SK-N-SH (cell line): ENCODE data around the gene WHRN. TPM values are rescaled to one million over a fixed set of nuclear protein-coding genes. Genes with fewer than 3 reads are reported as not detected.

ENCODE experiments used
- CTCF ChIA-PET: fragments of 300-600, 350-600 bp; formaldehyde crosslinking; extraction: SDS; loops from one replicate; lab custom pipeline; 2021; lab: Yijun Ruan, JAX
- POLR2A ChIA-PET: fragments of 350-600 bp; sonication (Branson Sonifier 250); formaldehyde crosslinking; extraction: SDS; loops from one replicate; lab custom pipeline; 2020; ENCODE audit warnings: antibody characterized with exemption, inconsistent platforms; lab: Yijun Ruan, JAX
- DNase-seq: peaks from one replicate; pipeline ENCODE4 v3.0.0; 2012
- H2AFZ ChIP-seq: fragments of 200-600 bp; sonication (generic); 2 replicates; pipeline ENCODE4 v1.8.1; 2016; ENCODE audit warnings: antibody characterized with exemption, mild to moderate bottlenecking, low read depth
- H3F3A ChIP-seq: fragments of 200-600 bp; sonication (generic); replicated peaks from 2 replicates; pipeline ENCODE3; 2016; ENCODE audit warnings: antibody characterized with exemption, mild to moderate bottlenecking; ENCODE audit not compliant: insufficient read depth
- H3K27ac ChIP-seq, 2 experiments: fragments of 200-500 bp in 1 of 2; fragments of 200-600 bp in 1 of 2; sonication (Bioruptor generic) in 1 of 2; sonication (generic), shearing (Covaris generic) in 1 of 2; 2 replicates each; pipeline versions ENCODE4 v1.5.1 to v1.6.1; 2014 to 2016; ENCODE audit warnings: low read depth in 2 of 2, inconsistent platforms in 1 of 2, low read length in 1 of 2, mild to moderate bottlenecking in 1 of 2, mixed read lengths in 1 of 2
- H3K27me3 ChIP-seq: fragments of 200-600 bp; sonication (generic), shearing (Covaris generic); 2 replicates; pipeline ENCODE4 v1.6.1; 2016; ENCODE audit warnings: mixed run types; ENCODE audit not compliant: insufficient read depth
- H3K36me3 ChIP-seq, 2 experiments: fragments of 200-500 bp in 1 of 2; fragments of 200-600 bp in 1 of 2; sonication (Bioruptor generic) in 1 of 2; sonication (generic) in 1 of 2; replicated peaks in 1 of 2; 2 replicates each; pipeline versions ENCODE3 to v1.5.1; 2014 to 2016; ENCODE audit warnings: low read length in 1 of 2, mild to moderate bottlenecking in 1 of 2; ENCODE audit not compliant: insufficient read depth in 2 of 2, control insufficient read depth in 1 of 2
- H3K4me1 ChIP-seq, 2 experiments: fragments of 200-500 bp in 1 of 2; fragments of 200-600 bp in 1 of 2; sonication (Bioruptor generic) in 1 of 2; sonication (generic), shearing (Covaris generic) in 1 of 2; 2 replicates each; pipeline versions ENCODE4 v1.5.1 to v1.6.1; 2014 to 2016; ENCODE audit warnings: low read depth in 1 of 2, low read length in 1 of 2, mixed run types in 1 of 2; ENCODE audit not compliant: insufficient read depth in 2 of 2, control insufficient read depth in 1 of 2
- H3K4me2 ChIP-seq: fragments of 200-600 bp; sonication (generic), shearing (Covaris generic); 2 replicates; pipeline ENCODE4 v1.6.1; 2017; ENCODE audit warnings: mixed run types
- H3K4me3 ChIP-seq, 2 experiments: fragments of 200-500 bp in 1 of 2; fragments of 200-600 bp in 1 of 2; sonication (Bioruptor generic) in 1 of 2; sonication (generic), shearing (Covaris generic) in 1 of 2; 2 replicates each; pipeline versions ENCODE4 v1.5.1 to v1.8.1; 2014 to 2016; ENCODE audit warnings: low read depth in 2 of 2, inconsistent platforms in 1 of 2, low read length in 1 of 2, mild to moderate bottlenecking in 1 of 2, mixed read lengths in 1 of 2, moderate library complexity in 1 of 2
- H3K79me2 ChIP-seq: fragments of 200-600 bp; sonication (generic); 2 replicates; pipeline ENCODE4 v1.8.1; 2017; ENCODE audit warnings: mild to moderate bottlenecking; ENCODE audit not compliant: insufficient read depth
- H3K9ac ChIP-seq: fragments of 200-600 bp; sonication (generic); 2 replicates; pipeline ENCODE4 v1.6.1; 2017; ENCODE audit warnings: mixed run types
- H3K9me2 ChIP-seq: fragments of 200-600 bp; sonication (generic); 2 replicates; pipeline ENCODE4 v1.6.1; 2017; ENCODE audit warnings: mixed run types
- H3K9me3 ChIP-seq: fragments of 200-600 bp; sonication (generic); 2 replicates; pipeline ENCODE4 v1.6.1; 2017; ENCODE audit warnings: mixed run types, mild to moderate bottlenecking, moderate library complexity
- H4K20me1 ChIP-seq: fragments of 200-600 bp; sonication (generic); 2 replicates; pipeline ENCODE4 v1.6.1; 2017; ENCODE audit warnings: mild to moderate bottlenecking, mixed run types; ENCODE audit not compliant: insufficient read depth
- FOXJ3 ChIP-seq: sonication (generic); formaldehyde crosslinking; IDR thresholded peaks from 2 replicates; pipeline ENCODE4 v1.5.1; 2020; ENCODE audit warnings: mild to moderate bottlenecking, missing genetic modification reagents
- MXI1 ChIP-seq: IDR thresholded peaks from 2 replicates; pipeline ENCODE4 v1.6.1; 2012; ENCODE audit warnings: mild to moderate bottlenecking, low read depth, low read length, improper control_type of control experiment
- TCF12 ChIP-seq: IDR thresholded peaks from 2 replicates; pipeline ENCODE4 v1.4.0; 2012
- TEAD4 ChIP-seq: IDR thresholded peaks from 2 replicates; pipeline ENCODE4 v1.4.0; 2012; ENCODE audit warnings: mild to moderate bottlenecking, borderline replicate concordance; ENCODE audit not compliant: insufficient read depth
- USF2 ChIP-seq: fragments of 150-350 bp; IDR thresholded peaks from 2 replicates; pipeline ENCODE4 v1.6.1; 2017; ENCODE audit warnings: antibody characterized with exemption, low read length, low read depth, borderline replicate concordance
- YY1 ChIP-seq: IDR thresholded peaks from 2 replicates; pipeline ENCODE4 v1.4.0; 2012; ENCODE audit warnings: low read depth, mild to moderate bottlenecking
- WGBS: methylation state at CpG from one replicate; pipeline ENCODE4 v1.1.6; 2017; ENCODE audit warnings: low lambda C conversion rate; 5-methylcytosine and 5-hydroxymethylcytosine counted together
- polyA plus RNA-seq, 3 experiments: library from polyadenylated mRNA; depleted of rRNA; stranded (reverse); fragments of >200 nt; gene quantifications; 2 replicates each; pipeline ENCODE4 v1.2.3, GENCODE V29; 2012
- TF ChIP-seq, protein P1 (sequence below): IDR thresholded peaks from 2 replicates; pipeline ENCODE4 v1.6.1; 2012; ENCODE audit warnings: mild to moderate bottlenecking, low read depth, low read length, moderate library complexity

The WHRN gene
- polyA plus RNA-seq, 1 of the 3 experiments (the other 2 are of a cell fraction), result 4.6 TPM

DNA sequence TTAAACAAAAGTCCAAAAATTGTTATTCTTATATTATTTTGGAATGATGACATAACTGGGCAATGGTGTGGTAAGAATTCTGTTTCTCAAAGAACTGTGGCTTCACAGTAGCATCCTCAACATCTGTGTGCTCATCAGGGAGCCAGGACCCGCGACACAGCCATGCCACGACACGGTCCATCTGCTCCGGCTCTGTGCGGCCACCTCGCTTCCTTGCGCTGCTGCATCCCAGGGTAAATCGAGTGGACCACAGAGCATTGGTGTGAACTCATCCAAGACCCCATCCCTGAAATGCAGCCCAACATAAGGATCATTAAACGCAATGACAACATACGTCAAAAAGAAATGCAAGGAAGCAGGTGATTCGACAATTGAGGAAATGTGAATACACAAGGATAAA is 15.3 kb downstream of the WHRN start:
- CTCF ChIA-PET, result no interaction called here

DNA sequence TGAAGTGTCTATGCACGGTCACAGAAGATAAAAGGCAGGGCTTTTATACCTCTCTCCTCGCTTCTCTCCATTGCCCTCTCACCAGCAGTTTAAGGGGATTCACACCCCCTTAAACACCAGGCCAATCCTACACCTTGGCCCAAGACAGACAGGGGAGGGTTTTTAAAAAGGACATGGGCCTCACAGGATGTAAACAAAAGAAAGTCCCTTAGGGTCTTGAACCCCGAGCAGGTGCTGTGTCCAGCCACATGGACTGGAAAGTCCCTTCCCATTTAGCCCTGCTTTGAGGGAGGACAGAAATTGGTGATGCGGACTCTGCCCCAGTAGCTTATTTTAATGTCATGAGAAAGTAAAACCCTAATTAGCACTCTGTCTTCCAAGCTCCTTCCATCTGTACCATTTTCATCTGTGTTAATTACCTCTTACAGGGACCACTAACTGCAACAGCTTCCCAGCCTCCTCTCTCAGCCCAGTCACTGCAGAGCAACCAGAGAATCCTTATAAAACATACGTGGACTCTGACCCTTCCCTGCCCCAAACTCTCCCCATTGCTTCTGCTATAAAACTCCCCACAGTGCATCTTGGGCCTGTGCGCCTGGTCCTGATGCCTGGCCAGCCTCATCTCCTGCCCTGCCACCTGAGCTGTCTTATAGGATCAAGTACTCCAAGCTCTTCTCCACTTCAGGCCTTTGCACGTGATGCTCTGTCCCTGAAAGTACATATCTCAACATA is 16.7 kb downstream of the WHRN start:
- Histone ChIP-seq H3K9me3 (no peaks in the 10 kb centered on the region), H4K20me1 (no peaks in the 10 kb centered on the region), H2AFZ (no peak overlapping the region), H3K27ac (no peak overlapping the region), H3K27me3 (peaks cover 14% of the 10 kb centered on the region; the same call in 1 of the 2 replicates), H3K79me2 (no peaks in the 10 kb centered on the region), H3K9ac (no peak overlapping the region), H3K36me3 (no peaks in the 10 kb centered on the region), H3K4me2 (no peak overlapping the region), H3K4me1 (peaks cover 5% of the 10 kb centered on the region in 2 experiments; a peak in 1 of 4 replicates), H3F3A (no peaks in the 10 kb centered on the region), H3K4me3 (no peak overlapping the region), H3K9me2 (no peaks in the 10 kb centered on the region)
- DNase-seq, result no peak
- ChIA-PET POLR2A (no interaction called here), CTCF (interaction anchor here (0.6 to 2.3 kb wide), 14 partner anchors 9 to 192 kb away, joined by 3 to 21 read pairs (median 4); partner anchors contain the start of genes ATP6V1G1 and WHRN)
- TF ChIP-seq, protein P1, sequence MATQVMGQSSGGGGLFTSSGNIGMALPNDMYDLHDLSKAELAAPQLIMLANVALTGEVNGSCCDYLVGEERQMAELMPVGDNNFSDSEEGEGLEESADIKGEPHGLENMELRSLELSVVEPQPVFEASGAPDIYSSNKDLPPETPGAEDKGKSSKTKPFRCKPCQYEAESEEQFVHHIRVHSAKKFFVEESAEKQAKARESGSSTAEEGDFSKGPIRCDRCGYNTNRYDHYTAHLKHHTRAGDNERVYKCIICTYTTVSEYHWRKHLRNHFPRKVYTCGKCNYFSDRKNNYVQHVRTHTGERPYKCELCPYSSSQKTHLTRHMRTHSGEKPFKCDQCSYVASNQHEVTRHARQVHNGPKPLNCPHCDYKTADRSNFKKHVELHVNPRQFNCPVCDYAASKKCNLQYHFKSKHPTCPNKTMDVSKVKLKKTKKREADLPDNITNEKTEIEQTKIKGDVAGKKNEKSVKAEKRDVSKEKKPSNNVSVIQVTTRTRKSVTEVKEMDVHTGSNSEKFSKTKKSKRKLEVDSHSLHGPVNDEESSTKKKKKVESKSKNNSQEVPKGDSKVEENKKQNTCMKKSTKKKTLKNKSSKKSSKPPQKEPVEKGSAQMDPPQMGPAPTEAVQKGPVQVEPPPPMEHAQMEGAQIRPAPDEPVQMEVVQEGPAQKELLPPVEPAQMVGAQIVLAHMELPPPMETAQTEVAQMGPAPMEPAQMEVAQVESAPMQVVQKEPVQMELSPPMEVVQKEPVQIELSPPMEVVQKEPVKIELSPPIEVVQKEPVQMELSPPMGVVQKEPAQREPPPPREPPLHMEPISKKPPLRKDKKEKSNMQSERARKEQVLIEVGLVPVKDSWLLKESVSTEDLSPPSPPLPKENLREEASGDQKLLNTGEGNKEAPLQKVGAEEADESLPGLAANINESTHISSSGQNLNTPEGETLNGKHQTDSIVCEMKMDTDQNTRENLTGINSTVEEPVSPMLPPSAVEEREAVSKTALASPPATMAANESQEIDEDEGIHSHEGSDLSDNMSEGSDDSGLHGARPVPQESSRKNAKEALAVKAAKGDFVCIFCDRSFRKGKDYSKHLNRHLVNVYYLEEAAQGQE, result no peak
- no peak for TF ChIP-seq TEAD4
- WGBS, result 58% methylated on average over 7 of the region's 7 CpGs

More for the DNA sequence above, 15.3 kb downstream of the WHRN start:
- no peak overlapping the region for H3K4me3 ChIP-seq
- no peak for DNase-seq
- no peaks in the 10 kb centered on the region for H3F3A ChIP-seq
- H3K36me3 ChIP-seq, result no peaks in the 10 kb centered on the region
- H2AFZ ChIP-seq, result no peak overlapping the region
- H3K9me3 ChIP-seq, result no peaks in the 10 kb centered on the region
- H4K20me1 ChIP-seq, result no peaks in the 10 kb centered on the region
- H3K4me2 ChIP-seq, result no peak overlapping the region
- POLR2A ChIA-PET, result no interaction called here
- peaks cover 25% of the 10 kb centered on the region for H3K27me3 ChIP-seq
- H3K4me1 ChIP-seq, result peaks cover under 1 to 4% of the 10 kb centered on the region in 2 experiments; a peak in 1 of 4 replicates
- H3K27ac ChIP-seq, result no peak overlapping the region
- WGBS, result 77% methylated on average over 12 of the region's 12 CpGs
- no peak overlapping the region for H3K9ac ChIP-seq
- H3K9me2 ChIP-seq, result no peaks in the 10 kb centered on the region
- H3K79me2 ChIP-seq, result no peaks in the 10 kb centered on the region
- TF ChIP-seq, protein P1, result no peak
- TF ChIP-seq FOXJ3 (CRISPR knock-in tag) (no peak), YY1 (no peak), USF2 (no peak), MXI1 (no peak), TCF12 (no peak), TEAD4 (no peak)
